ENCODE data around the gene C1orf116. TPM values are rescaled to one million over a fixed set of nuclear protein-coding genes. Genes with fewer than 3 reads are reported as not detected.

C1orf116 gene
- total RNA-seq, 1 donor from 2014 or later, result 0.49 TPM

DNA sequence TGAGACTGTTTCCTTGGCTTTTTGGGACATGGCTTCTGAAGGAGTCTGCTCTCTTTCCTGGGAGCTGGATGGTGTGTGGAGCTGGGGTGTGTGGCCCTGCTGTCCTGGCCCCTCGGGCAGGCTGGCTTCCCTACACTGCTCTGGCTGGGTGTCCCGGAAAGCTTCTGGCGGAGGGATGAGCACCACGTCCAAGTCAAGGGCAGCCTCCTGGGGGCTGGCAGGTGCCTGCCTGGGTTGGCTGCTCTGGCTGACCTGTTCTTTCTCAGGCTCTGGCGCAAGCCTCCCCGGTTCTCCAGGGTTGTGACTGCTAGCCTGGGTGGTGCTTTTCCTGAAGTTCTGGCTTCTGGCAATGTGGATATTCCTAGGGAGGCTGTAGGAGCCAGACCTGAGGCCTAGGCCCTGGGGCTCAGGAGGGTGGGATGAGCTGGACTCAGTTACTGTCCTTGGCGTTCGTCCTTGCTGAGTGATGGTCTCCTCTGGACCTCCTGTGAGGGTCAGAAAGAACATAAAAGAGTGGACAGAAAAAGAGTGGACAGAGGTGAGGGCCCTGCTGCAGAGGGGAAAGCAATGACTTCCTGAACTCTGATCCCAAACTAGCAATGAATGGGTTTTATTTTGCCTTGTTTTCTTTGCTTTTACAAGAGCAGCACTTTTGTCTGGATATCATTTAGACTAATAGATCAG lies 9.4 kb downstream of the C1orf116 start:
- no peak for DNase-seq (ENCODE audit: low spot score)
- intact Hi-C loops (cut with DNase I), result no loop called here
- peak; percentile 40 for ATAC-seq

DNA sequence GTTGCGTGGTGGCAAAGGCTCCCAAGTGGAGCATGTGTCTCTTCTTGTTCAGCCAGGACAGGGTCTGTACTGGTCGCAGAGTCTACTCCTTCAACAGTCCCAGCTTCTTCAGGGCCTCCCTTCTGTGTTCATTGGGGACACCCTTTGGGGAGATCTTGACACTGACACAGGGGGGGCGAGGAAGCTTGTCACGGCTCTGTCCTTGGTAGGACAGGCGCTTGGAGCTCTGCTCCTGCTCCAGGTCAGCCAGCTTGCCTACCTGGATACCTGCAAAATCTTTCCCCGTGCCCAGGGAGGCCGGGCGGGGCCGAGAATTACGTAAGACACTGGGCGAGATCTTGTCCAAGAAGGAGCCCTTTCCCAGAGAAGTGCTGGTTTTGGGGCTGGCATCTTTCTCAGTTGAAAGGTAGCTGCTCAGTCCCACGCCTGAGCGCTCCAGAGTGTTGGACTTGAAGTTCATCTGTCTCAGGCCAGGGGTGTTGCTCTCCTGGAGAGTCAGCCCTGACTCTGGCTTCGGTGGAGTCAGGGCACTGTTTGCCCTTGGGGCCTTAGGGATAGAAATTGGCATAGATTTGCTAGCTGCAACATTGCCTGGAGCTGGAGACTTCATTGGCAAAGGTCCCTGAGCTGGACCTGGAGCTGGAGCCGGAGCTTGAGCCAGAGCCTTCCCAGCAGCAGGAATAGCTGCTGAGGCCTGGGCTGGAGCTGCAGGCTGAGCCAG lies 10.5 kb downstream of the C1orf116 start:
- DNase-seq (ENCODE audit: low spot score) (no peak), ATAC-seq (no peak)
- intact Hi-C loops (cut with DNase I), result no loop called here

DNA sequence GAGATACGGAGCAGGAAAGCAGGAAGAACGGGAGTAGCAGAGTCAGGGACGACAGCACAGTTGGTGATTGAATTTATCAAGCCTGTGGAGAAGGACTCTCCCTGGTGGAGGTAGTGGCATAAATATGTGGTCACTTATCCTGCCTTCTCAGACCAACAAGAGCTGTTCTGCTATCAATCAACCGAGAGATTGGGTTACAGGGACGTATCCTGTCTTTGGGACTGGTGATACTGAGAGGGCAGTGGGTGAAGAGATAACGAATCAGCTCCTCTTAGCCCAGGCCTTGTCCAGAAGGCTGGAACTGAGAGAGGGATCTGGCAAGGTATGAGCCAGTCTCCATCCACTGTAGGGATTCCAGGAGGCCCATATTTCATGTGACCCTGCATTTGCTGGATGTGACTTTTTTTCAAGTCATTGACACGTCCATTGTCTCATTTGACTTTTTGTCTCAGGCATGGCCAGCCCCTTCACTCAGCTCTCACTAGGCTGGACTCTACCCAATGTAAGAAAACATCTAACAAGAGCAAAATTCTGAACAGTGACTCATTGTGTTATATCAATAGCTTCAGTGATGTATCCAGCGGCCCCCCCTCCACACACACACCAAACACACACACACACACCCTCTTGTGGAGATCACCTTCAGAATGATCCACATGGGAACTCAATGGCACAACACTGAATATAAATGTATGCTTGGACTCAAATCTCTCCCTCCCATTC lies 11.3 kb downstream of the C1orf116 start:
- ATAC-seq (peak; percentile 48), DNase-seq (ENCODE audit: low spot score) (no peak)
- intact Hi-C loops (cut with DNase I), result no loop called here

DNA sequence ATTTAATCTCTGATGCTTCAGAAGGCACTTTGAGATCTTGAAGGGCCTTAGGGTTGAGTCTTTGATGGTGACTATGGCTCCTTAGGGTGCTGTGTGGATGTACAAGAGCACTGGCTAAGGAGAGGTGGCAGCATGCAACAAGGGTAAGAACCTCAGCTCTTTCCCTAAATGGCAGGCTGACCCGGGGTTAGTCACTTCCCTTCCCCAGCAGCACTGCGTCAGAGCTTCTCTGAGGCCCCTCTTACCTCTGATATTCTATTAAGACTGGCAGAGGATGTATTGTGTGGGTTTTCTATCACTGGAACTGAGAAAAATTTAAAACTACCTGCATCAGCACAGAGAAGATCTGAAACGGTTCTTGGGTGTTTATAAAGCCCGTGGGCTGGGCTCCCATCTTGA lies 11.8 kb downstream of the C1orf116 start:
- no peak for ATAC-seq
- no peak for DNase-seq (ENCODE audit: low spot score)
- intact Hi-C loops (cut with DNase I), result no loop called here

DNA sequence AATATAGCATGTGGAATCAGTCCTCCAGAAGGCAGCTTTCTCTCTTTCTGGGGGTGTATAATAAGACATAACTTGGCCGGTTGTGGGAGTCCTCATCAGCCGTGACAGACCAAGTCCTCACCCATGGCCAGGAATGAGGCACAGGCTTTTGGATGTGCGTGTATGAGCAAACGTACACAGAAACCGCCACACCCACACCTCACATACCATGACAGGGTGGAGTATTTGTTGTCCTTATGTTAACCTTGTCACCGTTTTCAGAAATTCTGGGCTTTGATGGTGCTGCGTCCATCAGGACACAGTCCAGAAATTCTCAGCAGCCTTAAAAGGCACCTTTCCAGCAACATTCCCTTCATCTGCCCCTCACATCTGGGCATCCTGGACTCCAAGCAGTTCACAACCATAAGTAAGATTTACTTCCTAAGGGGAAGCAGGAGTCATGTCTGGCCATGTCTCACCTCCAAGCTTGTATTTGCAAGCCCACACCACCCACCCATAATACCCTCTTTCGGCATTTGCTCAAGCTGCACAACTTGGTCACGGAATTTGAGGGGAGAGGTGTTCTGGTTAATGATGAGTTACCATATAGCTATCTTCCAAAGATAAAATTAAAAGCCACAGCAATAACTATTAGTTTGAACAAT lies 12.4 kb downstream of the C1orf116 start:
- DNase-seq (ENCODE audit: low spot score) (no peak), ATAC-seq (no peak)
- intact Hi-C loops (cut with DNase I), result no loop called here

DNA sequence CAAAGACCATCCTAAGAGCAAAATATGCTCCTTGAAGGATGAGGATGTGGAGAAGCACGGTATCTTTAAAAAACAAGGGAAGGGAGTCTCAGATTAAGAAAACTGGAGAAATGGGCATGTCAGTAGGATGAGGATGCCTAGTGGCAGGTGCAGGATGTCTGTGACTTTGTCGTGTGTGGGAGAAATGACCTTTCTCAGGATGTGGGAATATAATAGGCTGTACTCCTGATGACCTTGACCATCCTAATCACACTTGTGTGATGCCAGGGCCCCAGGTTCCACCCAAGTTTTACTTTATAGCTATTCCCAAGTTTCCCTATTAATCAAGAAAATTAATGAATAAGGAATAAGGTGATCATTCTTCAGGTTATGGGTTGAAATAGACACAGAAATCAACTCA lies 12.9 kb downstream of the C1orf116 start:
- ATAC-seq (no peak), DNase-seq (ENCODE audit: low spot score) (no peak)
- intact Hi-C loops (cut with DNase I), result no loop called here

DNA sequence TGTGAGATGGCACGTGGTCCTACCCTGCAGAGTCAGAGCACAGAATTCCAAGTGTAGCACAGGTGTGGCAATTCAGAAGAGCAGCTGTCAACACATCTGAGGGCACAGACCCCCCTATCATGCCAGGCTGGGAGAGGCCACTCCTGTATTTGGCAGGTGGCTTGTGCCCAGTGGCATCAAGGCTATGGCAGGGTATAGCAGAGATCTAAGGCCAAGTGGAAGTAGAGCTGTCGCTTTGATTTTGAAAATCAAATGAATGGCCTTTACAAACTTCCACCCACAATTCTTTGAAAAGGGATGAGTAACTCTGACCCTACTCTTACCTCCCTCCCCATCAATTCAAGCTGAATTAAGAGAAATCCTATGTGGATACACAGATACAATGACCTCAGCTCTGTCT lies 13.4 kb downstream of the C1orf116 start:
- intact Hi-C loops (cut with DNase I), result no loop called here
- ATAC-seq (no peak), DNase-seq (ENCODE audit: low spot score) (no peak)

DNA sequence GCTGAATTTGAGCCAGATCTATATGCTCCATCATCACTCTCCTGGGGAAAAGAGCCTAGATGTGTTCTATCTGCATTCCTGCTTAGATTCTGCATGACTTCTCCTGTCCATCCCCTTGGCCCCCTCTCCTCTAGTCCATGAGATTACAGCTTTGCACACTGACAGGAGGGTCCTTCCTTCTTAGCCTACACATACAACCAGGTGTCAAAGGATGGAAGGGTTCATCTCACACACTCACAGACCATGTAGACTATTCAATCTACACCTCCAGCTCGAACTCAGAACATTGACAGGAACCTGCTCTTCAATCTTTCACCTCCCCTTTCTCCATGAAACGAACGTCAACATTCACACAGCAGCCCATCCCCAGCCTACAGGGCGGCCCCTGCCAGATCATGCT lies 13.8 kb downstream of the C1orf116 start:
- intact Hi-C loops (cut with DNase I), result no loop called here
- ATAC-seq, result no peak
- no peak for DNase-seq (ENCODE audit: low spot score)

DNA sequence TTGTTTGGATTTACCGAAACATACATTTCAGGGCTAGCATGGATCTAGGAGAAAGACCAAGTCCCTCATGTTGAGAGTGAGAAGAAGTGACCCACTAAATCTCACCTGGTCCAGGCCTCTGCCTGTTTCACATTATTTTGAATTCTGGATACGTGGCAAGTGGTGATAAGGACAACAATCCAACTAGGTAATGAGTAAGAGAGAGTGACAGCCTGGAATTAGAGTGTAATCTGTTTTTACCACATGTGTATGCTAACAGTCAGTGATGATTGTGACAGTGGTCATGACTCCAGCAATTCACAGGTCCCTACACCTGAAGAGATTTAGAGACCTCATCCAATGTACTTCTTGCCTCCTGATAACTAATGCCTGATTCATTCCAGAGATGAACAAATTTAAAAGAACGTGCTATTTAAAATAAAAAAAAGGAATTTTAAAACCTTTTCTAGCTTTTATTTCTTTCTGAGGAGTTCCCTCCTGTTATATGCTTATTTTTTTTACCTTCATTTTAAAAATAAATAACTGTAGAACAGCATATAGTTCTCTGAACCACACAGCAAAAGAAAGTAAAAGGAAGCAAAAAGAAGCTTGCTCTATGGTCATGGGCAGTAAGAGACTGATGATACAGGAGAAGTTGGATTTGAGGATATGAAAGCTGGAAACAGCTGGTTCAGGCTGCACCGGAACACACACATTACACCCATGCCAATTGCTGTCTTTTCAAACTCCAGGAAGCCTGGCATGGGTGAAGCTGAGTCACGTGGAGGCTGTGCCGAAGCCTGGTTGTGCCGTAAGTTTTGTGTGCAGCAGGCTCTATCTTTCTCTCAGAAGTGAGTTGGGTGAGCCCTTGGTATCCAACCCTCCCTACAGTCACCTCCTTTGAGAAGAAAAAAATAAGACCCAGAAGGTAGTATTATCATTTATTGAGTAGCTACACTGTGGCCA lies 14.7 kb downstream of the C1orf116 start:
- no peak for DNase-seq (ENCODE audit: low spot score)
- intact Hi-C loops (cut with DNase I), result no loop called here
- ATAC-seq, result peak; percentile 74

DNA sequence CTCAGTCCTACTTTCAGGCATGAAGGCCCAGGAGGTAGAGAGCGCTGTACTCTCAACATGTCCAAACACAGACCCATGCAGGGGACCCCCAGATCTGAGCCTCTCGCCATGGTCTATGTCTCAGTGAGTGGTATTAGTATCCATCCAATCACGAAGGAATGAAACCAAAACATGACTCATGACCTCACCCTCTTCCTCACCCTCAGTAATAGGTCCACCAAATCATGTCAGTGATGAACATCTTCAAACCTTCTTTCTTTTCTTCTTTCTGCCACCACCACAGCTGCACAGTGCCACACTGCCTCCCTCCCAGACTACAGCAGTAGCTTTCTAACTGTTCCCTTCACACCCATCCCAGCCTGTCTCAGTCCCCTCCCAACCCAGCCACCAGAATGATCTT lies 16.8 kb downstream of the C1orf116 start:
- intact Hi-C loops (cut with DNase I), result no loop called here
- no peak for ATAC-seq
- DNase-seq (ENCODE audit: low spot score), result no peak

DNA sequence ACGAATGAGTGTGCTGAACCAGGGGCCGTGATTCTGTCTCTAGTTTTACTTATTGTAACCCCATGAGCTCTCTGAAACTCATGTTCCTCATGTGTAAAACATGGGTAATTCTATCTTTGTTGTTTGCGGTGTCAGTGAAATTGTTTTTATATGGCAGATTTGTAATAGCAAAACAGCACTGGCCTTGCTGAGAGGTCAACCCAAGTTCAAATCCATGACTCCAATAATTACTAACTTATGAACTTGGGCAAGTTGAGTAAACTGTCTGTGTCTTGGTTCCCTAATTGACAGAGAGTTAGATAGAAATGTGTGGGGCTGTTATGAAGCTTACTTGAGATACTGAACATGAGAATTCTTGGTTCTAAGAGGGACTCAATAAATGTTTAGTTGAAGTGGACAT lies 17.8 kb downstream of the C1orf116 start:
- DNase-seq (ENCODE audit: low spot score), result no peak
- intact Hi-C loops (cut with DNase I), result no loop called here
- ATAC-seq, result no peak

DNA sequence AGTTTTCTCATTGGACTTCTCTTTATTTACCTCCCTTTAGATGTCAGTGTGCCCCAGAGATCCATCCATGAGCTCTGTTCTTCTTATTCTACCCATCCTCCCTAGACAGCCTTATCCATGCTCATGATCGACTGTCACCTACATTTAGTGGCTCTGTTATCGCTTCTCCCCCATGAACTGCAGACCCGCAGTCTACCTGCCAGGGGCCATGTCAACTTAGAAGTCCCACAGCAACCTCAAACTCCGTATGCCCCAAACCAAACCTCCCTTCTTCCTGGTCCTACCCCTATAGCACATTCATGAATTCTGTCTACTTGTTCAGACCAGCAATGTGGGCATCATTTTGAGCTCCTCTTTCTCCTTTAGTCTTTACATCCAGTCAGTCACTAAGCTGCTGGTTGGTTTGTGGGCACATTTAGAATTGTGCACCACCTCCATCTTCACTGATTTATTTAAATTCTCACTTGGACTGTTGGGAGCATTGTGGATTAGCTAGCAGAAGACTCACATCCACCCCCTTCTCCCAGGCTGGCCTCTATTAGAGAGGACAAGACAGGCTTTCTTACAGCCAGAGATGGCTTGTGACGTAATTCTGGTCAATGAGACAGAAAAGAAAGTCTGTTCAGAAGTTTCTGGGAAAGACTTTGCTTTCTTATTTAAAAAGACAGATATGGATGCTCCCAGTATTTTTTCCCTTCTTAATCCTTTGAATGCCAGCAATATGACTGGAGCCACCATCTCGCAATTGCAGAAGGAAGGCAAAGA lies 19.1 kb downstream of the C1orf116 start:
- DNase-seq (ENCODE audit: low spot score), result no peak
- ATAC-seq, result no peak
- intact Hi-C loops (cut with DNase I), result no loop called here

DNA sequence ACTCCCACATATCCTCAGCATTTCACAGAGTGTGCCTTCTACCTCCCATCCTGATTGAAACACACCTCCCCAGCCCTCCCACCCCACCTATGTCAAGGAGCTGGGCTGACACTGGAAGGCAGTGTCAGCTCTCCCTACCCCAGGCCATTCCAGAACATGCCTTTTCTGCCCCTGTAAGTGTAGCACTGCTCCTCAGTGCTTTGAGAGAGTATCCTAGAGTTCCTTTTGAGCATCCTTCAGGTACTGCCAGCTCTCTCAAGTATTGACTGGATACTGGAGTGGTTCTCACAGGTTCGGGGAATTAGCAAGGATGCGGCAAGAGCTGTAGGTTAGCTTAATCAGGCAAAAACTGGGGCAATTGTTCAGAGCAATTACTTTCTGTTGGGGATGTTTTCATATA lies 21.8 kb downstream of the C1orf116 start:
- DNase-seq (ENCODE audit: low spot score), result no peak
- intact Hi-C loops (cut with DNase I), result no loop called here
- ATAC-seq, result no peak

DNA sequence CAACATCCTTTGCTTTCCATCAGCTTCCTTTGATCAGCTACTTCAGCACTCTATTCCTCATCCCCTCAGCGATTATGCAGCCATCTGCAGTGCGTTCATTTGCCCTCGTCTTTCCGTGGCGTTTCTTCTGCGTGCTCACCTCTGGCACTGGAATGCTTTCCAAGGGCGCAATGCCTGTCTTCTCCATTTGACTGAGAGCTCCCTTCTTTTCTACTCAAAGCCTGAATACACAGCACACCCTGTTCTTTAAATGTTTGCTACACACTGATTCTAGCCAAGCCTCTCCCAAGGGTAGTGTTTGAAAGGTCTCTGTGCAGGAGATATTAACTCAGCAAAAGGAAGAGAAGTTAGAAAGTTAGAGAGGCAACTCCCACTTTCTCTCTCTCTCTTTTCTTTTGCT lies 22.6 kb downstream of the C1orf116 start:
- ATAC-seq, result peak; percentile 74
- intact Hi-C loops (cut with DNase I), result no loop called here
- no peak for DNase-seq (ENCODE audit: low spot score)

DNA sequence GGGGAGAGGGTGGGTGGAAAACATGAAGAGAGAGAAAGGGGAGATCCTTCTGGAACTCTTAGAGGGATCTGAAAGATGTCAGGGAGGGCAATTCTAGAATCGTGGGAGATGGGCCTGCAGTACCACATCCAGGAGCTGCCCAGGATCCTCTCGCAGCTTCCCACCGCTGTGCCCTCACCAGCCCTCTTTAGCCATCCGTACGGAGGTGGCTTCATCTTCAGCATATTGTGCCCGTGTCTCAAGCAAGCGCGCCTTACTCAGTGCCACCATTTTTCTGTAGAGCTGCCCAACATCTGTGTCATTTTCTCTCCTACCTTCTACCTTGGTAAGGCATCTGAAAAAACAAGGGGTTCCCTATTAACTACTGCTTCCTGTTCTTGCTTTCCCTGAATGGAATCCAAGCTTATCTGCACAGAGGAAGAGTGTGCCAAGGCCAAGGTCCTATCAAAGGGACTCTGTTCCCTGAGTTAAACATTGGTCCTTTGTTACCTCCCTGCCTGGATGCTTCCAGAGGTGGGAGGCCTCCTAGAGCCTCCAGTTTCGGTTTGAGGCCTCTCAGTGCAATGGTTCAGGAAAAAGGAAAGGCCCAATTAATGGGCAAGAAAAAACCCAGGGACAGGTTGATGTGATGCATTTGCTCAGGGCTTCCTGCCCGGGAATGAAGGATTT lies 23.2 kb downstream of the C1orf116 start:
- ATAC-seq (peak; percentile 63), DNase-seq (ENCODE audit: low spot score) (no peak)
- intact Hi-C loops (cut with DNase I), result no loop called here

DNA sequence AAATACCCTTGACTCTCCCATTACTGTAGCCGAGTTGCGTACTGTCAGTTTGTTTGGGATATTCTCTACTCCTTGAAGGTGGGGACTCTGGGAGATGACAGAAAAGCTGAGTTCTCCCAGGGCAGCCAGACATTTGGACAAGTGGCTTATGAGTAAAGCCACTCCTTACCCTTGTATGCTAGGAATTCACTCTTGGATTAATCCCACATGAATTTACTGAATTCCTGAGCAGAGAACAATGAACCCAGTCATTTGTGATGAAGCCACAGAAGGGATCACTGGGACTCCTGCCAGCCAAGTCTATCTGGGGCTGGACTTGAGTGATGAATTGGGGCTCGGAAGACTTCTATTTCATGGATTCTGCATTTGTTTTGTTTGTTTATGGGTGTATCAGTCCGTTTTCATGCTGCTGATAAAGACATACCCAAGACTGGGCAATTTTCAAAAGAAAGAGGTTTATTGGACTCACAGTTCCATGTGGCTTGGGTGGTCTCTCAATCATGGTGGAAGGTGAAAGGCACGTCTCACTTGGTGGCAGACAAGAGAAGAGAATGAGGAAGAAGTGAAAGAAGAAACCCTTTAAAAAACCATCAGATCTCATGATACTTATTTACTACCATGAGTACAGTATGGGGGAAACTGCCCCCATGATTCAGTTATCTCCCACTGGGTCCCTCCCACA lies 25.1 kb downstream of the C1orf116 start:
- DNase-seq (ENCODE audit: low spot score), result peak; percentile 72
- ATAC-seq, result peak; percentile 79
- intact Hi-C loops (cut with DNase I), result no loop called here

DNA sequence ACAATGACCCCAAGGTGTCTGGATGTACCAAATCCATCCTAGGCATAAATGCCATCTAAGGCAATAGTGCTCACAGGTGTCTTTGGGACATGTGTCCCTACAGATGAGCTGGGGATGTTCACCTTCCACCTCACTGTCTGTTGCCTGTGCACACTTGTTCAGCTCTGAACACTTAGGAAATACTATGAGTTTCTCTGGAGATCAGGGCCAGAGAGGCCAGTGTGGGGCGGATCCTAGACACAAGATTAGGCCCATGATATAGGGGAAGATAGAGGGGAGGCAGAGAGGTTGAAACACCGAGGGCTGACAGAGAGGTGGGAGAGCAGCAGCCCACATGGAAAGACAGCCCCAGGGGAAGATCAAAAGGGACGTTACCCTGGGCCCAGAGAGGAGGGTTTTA lies 25.6 kb downstream of the C1orf116 start:
- ATAC-seq, result no peak
- intact Hi-C loops (cut with DNase I), result no loop called here
- no peak for DNase-seq (ENCODE audit: low spot score)

Measured in sciatic nerve (tissue), 2 donors.